ENCODE data around the gene OLFML2A.

DNA sequence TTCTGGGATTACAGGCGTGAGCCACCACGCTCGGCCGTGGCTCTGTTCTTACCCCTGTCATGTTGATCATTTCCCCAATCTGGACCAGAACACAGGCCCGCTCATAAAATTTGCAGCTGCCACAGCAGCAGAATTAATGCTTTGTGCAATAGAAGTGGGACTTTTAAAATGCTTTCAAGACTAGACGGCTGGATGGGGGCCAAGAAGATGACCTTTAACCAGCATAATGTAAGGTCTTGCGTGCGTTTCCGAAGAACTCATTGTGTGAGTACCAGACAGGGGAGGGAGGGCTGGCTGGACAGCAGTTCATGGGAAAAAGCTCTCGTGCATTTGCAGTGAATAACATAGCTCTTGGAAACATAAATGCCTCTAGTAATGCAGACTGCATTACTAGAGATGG lies 72.9 kb downstream of the OLFML2A start:
- TF ChIP-seq, protein P1, sequence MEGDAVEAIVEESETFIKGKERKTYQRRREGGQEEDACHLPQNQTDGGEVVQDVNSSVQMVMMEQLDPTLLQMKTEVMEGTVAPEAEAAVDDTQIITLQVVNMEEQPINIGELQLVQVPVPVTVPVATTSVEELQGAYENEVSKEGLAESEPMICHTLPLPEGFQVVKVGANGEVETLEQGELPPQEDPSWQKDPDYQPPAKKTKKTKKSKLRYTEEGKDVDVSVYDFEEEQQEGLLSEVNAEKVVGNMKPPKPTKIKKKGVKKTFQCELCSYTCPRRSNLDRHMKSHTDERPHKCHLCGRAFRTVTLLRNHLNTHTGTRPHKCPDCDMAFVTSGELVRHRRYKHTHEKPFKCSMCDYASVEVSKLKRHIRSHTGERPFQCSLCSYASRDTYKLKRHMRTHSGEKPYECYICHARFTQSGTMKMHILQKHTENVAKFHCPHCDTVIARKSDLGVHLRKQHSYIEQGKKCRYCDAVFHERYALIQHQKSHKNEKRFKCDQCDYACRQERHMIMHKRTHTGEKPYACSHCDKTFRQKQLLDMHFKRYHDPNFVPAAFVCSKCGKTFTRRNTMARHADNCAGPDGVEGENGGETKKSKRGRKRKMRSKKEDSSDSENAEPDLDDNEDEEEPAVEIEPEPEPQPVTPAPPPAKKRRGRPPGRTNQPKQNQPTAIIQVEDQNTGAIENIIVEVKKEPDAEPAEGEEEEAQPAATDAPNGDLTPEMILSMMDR (IDR thresholded peaks at IDR 0.05 in 8 of 11, conservative IDR thresholded peaks at IDR 0.05 in 3 of 11): no peak
- TF ChIP-seq POLR2A (IDR thresholded peaks at IDR 0.05) (no peak), POLR2AphosphoS5 (IDR thresholded peaks at IDR 0.05) (no peak)

Measured in spleen (tissue), 7 donors.